Suppressor macrophage treated with lipopolysaccharide for 1 hour (primary cell): Measurements from ENCODE around the gene CEP170.
A peak's percentile ranks its signal among the peaks of the same experiment; 100 is the strongest.

Source experiments
- DNase-seq, 3 donors: peaks; one replicate each; pipeline ENCODE4 v3.0.0-alpha.2; 2020 to 2022

The CEP170 gene

GRCh38 chr1:243267914-243268653, 13.0 kb upstream of the CEP170 start:
- DNase-seq = peak; percentile 54 to 82 (median 75)

- DNase-seq = peak; percentile 74 to 86 (median 84)
Observed at GRCh38 chr1:243267471-243267880, 12.4 kb upstream of the CEP170 start.

GRCh38 chr1:243266231-243266630, 11.2 kb upstream of the CEP170 start:
- DNase-seq = no peak

GRCh38 chr1:243264717-243265116, 9.6 kb upstream of the CEP170 start:
- DNase-seq = peak; percentile 67 to 87 (median 86)

- no peak for DNase-seq
Observed at GRCh38 chr1:243261390-243261789, 6.3 kb upstream of the CEP170 start.

GRCh38 chr1:243260221-243260880, 5.3 kb upstream of the CEP170 start:
- no peak for DNase-seq

GRCh38 chr1:243258731-243259130, 3.6 kb upstream of the CEP170 start:
- DNase-seq = peak in 2 of 3 donors; percentile 62 to 67

- no peak for DNase-seq
Observed at GRCh38 chr1:243257189-243257588, 2.1 kb upstream of the CEP170 start.

GRCh38 chr1:243256590-243256989, 1.5 kb upstream of the CEP170 start:
- no peak for DNase-seq

- DNase-seq = peak; percentile 98 to 100 (median 99)
Observed at GRCh38 chr1:243255791-243256512, 871 bp upstream of the CEP170 start, which contains the start of gene SDCCAG8. Gene SDCCAG8 (plus strand): TSS chr1:243256041. CDS start chr1:243256174, 133 bp downstream.

GRCh38 chr1:243254233-243254926, 701 bp downstream of the CEP170 start:
- peak; percentile 87 to 91 (median 89) for DNase-seq

GRCh38 chr1:243253926-243254232, 1.2 kb downstream of the CEP170 start:
- DNase-seq = no peak

- peak in 2 of 3 donors; percentile 35 to 40 for DNase-seq
Observed at GRCh38 chr1:243253211-243253925, 1.7 kb downstream of the CEP170 start.

GRCh38 chr1:243251539-243251938, 3.5 kb downstream of the CEP170 start:
- DNase-seq = no peak

- DNase-seq = no peak
Observed at GRCh38 chr1:243250102-243250501, 5.0 kb downstream of the CEP170 start.

GRCh38 chr1:243249214-243249613, 5.9 kb downstream of the CEP170 start:
- no peak for DNase-seq

- no peak for DNase-seq
Observed at GRCh38 chr1:243247901-243248300, 7.2 kb downstream of the CEP170 start.

GRCh38 chr1:243246916-243247315, 8.2 kb downstream of the CEP170 start:
- DNase-seq = peak; percentile 84 to 93 (median 92)

GRCh38 chr1:243244432-243244841, 10.6 kb downstream of the CEP170 start:
- peak; percentile 72 to 87 (median 83) for DNase-seq

GRCh38 chr1:243236604-243237252, 18.4 kb downstream of the CEP170 start:
- no peak for DNase-seq

GRCh38 chr1:243234978-243235647, 20.0 kb downstream of the CEP170 start:
- no peak for DNase-seq
